ENCODE measurements around the gene ATP7B. TPM values are rescaled to one million over a fixed set of nuclear protein-coding genes. Genes with fewer than 3 reads are reported as not detected.

The ATP7B gene
- total RNA-seq, 1 experiment from 2014 or later = 11.6 TPM

GRCh38 chr13:51955816-51956603 lies 55.2 kb downstream of the ATP7B start:
- CTCF ChIA-PET = no interaction called here
- H3K4me3 Mint-ChIP-seq = no peak overlapping the region
- H3K4me1 Mint-ChIP-seq = peaks cover 5% of the 10 kb centered on the region; the same call in 1 of the 2 replicates
- POLR2A ChIA-PET = no interaction called here
- TF ChIP-seq, protein P1, sequence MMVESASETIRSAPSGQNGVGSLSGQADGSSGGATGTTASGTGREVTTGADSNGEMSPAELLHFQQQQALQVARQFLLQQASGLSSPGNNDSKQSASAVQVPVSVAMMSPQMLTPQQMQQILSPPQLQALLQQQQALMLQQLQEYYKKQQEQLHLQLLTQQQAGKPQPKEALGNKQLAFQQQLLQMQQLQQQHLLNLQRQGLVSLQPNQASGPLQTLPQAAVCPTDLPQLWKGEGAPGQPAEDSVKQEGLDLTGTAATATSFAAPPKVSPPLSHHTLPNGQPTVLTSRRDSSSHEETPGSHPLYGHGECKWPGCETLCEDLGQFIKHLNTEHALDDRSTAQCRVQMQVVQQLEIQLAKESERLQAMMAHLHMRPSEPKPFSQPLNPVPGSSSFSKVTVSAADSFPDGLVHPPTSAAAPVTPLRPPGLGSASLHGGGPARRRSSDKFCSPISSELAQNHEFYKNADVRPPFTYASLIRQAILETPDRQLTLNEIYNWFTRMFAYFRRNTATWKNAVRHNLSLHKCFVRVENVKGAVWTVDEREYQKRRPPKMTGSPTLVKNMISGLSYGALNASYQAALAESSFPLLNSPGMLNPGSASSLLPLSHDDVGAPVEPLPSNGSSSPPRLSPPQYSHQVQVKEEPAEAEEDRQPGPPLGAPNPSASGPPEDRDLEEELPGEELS (CRISPR knock-in tag; IDR thresholded peaks at IDR 0.05) = no peak
- TF ChIP-seq ZNF396 (CRISPR knock-in tag; IDR thresholded peaks at IDR 0.05; ENCODE audit: borderline replicate concordance) = no peak
- no peak for TF ChIP-seq JAZF1 (CRISPR knock-in tag; IDR thresholded peaks at IDR 0.05)
- TF ChIP-seq ZNF425 (CRISPR knock-in tag; conservative IDR thresholded peaks at IDR 0.05) = no peak
- TF ChIP-seq TCF7 (CRISPR knock-in tag; IDR thresholded peaks at IDR 0.05; ENCODE audit: low read depth) = no peak
- TF ChIP-seq STAT6 (CRISPR knock-in tag; conservative IDR thresholded peaks at IDR 0.05; ENCODE audit: low read depth) = no peak
- no peak for TF ChIP-seq ESRRA (CRISPR knock-in tag; IDR thresholded peaks at IDR 0.05; ENCODE audit: borderline replicate concordance)
- no peak for TF ChIP-seq RELA (CRISPR knock-in tag; IDR thresholded peaks at IDR 0.05; ENCODE audit: borderline replicate concordance)
- TF ChIP-seq SOX15 (CRISPR knock-in tag; IDR thresholded peaks at IDR 0.05) = no peak
- TF ChIP-seq CDX4 (CRISPR knock-in tag; IDR thresholded peaks at IDR 0.05; ENCODE audit: borderline replicate concordance) = no peak
- no peak for TF ChIP-seq GRHL2 (CRISPR knock-in tag; IDR thresholded peaks at IDR 0.05; ENCODE audit: insufficient replicate concordance, severe bottlenecking)
- TF ChIP-seq ZNF219 (CRISPR knock-in tag; IDR thresholded peaks at IDR 0.05; ENCODE audit: borderline replicate concordance) = no peak
- no peak for TF ChIP-seq JUN (CRISPR knock-in tag; IDR thresholded peaks at IDR 0.05)
- TF ChIP-seq NFE2L1 (CRISPR knock-in tag; IDR thresholded peaks at IDR 0.05) = no peak
- TF ChIP-seq AFF4 (CRISPR knock-in tag; IDR thresholded peaks at IDR 0.05; ENCODE audit: borderline replicate concordance) = no peak
- no peak for TF ChIP-seq ZNF232 (CRISPR knock-in tag; IDR thresholded peaks at IDR 0.05)
- no peak for TF ChIP-seq IRF1 (CRISPR knock-in tag; IDR thresholded peaks at IDR 0.05)
- no peak for TF ChIP-seq ZNF671 (CRISPR knock-in tag; IDR thresholded peaks at IDR 0.05)
- H3K27me3 Mint-ChIP-seq (ENCODE audit: low read depth) = no peaks in the 10 kb centered on the region
- no peaks in the 10 kb centered on the region for H3K9me3 Mint-ChIP-seq
- DNase-seq (ENCODE audit: low spot score) = no peak
- no peaks in the 10 kb centered on the region for H3K36me3 Mint-ChIP-seq
- ATAC-seq = no peak; the same call in 1 of the 2 replicates
- no peak overlapping the region for H3K27ac Mint-ChIP-seq
